SH-SY5Y (cell line): ENCODE data around the gene PTER.

Experiments
- GATA2 ChIP-seq: IDR thresholded peaks from 2 replicates; pipeline ENCODE4 v1.6.1; 2011; ENCODE audit warnings: mild to moderate bottlenecking, low read depth, low read length
- GATA3 ChIP-seq: IDR thresholded peaks from 2 replicates; pipeline ENCODE4 v1.6.1; 2011; ENCODE audit warnings: low read depth, mild to moderate bottlenecking, low read length, moderate library complexity

DNA sequence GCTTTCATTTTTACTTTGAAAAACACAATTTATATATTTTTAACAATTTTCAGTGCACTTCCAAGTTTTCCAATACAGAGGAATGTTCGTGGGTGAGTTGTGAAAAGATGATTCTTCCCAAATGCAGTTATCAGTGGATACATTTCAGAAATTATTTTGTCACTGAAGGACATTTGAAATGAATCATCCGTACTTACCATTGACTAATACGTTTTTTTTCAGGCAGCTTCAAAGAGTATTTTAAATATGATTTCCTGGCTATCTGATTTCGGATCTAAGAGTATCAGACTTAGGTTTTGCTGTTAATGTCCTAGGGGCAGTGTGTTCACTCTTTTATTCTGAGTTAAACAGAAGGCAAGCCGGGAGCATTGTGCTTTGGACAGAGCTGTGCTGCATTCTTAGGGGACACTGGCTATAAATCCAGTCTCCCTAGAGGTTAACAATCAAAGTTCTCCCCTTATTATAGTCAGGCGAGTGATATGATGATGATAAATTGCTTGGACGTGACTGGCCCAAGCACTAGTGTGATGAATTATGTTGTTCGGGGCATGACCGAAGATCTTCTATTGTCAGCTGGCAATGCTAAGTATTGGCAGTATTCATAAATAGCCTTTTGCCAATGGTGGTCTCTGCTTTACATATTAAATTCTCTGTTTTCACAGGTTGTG, 4.5 kb downstream of the PTER start:
- TF ChIP-seq GATA2 (peak; percentile 47; the same call in 1 of the 2 replicates), GATA3 (peak; percentile 30; the same call in 1 of the 2 replicates)
